Stimulated activated CD4-positive, alpha-beta T cell treated with anti-CD3 and anti-CD28 coated beads, Interleukin-1b, Interleukin-23, amount 100 ng/mL, for 4 hours (primary cell): ENCODE results near the gene WDR93.

Experiments used
- DNase-seq, 2 donors: peaks; one replicate each; pipeline ENCODE4 v3.0.0-alpha.2; 2020; ENCODE audit warnings: low read depth in 2 of 2

The WDR93 gene

DNA sequence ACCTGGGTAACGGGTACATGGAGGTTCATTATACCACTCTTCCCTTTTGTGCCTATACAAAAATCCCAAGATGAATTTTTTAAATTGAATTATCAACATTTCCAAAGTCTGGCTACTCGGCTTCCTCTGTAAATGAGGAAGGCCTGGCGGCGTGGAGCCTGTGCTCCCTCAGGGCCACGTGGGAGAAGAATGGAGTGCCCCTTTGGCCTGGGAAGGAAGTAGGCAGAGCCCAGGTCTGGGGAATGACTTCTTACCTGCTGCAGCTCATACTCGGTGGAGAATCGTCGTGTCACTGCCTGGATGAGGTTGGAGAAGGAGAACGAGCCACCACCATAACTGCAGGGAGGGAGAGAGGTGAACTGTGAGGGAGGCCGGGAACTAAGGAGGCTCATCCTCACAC lies 99.6 kb downstream of the WDR93 start:
- DNase-seq = no peak

DNA sequence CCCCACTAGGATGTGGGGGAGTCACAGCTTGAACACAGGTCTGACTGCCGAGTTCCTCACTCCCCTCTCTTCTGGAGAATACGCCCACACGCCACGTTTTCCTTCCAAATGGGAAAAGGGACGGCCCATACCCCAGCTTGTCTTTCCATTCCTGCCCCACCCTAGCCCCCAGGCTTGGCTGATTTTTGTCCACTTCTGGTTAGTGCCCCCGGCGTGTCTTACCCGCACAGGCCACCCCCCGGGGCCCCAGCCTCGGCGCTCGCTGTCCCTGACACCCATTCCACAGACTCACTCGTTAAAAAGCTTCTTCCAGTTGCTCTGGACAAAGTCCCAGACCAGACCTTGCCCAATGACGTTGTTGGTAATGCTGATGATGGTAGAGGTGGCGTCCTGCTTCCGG lies 100.0 kb downstream of the WDR93 start:
- DNase-seq = no peak

DNA sequence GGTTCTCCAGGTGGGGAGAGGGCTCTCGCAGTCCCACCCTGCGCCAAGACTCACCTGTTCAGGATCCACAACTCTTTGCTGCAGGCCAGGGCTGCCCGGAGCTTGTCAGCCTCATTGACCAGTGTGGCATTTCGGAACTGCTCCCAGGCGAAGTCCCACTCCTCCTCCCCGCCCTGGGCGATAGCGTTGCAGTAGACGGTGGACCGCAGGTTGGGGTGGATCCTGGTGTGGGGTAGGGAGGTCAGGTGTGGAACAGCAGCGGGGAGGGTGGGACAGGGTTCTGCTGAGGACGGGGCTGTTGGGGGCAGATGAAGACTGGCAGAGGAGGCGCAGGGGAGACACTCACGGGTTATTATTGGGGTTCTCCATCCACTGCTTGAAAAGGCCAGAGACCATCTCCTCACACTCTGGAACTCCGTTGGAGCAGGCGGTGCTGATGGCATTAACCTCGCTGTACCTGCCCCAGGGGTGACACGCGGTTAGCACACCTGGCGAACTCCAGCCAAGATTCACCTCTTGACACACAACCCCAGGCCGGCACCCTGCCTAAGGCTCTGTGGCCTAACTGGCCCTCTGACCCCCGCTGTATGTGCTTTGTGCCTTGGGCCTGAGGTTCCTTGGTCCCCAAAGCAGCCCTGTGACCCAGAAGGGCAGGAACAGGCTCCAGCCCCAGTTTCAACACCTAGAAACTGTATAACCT lies 101.6 kb downstream of the WDR93 start:
- no peak for DNase-seq
